Right kidney (tissue), 1 donor: Measurements from ENCODE around the gene CNGA1.
"Not testable (repeated sequence)": the region's sequence is repeated elsewhere in the genome, so short reads cannot be mapped to it uniquely, and the experiment has no call there.

Source experiments
- DNase-seq: peaks from one replicate; pipeline ENCODE4 v3.0.0-alpha.2; 2016

Gene CNGA1

GRCh38 chr4:48030470-48030869 is 14.0 kb upstream of the CNGA1 start:
- DNase-seq: no peak

GRCh38 chr4:48028696-48029095 is 12.2 kb upstream of the CNGA1 start:
- DNase-seq: no peak

GRCh38 chr4:48027653-48028052 is 11.2 kb upstream of the CNGA1 start:
- DNase-seq: no peak

GRCh38 chr4:48025005-48025404 is 8.5 kb upstream of the CNGA1 start:
- DNase-seq: no peak

- DNase-seq: no peak
These were observed 8.0 kb upstream of the CNGA1 start for GRCh38 chr4:48024522-48024921.

- DNase-seq: no peak
These were observed 5.8 kb upstream of the CNGA1 start for GRCh38 chr4:48022192-48022799.

- no peak for DNase-seq
These were observed 4.6 kb upstream of the CNGA1 start for GRCh38 chr4:48021100-48021499.

- DNase-seq: no peak
These were observed 1.6 kb upstream of the CNGA1 start for GRCh38 chr4:48018112-48018511.

GRCh38 chr4:48017108-48017571 is 659 bp upstream of the CNGA1 start:
- no peak for DNase-seq

GRCh38 chr4:48015678-48016077 is 803 bp downstream of the CNGA1 start:
- DNase-seq: no peak

- DNase-seq: no peak
These were observed 1.3 kb downstream of the CNGA1 start for GRCh38 chr4:48015216-48015615.

- no peak for DNase-seq
These were observed 3.7 kb downstream of the CNGA1 start for GRCh38 chr4:48012824-48013223.

GRCh38 chr4:48011722-48012121 is 4.8 kb downstream of the CNGA1 start:
- no peak for DNase-seq

GRCh38 chr4:48010906-48011305 is 5.6 kb downstream of the CNGA1 start:
- not testable (repeated sequence) for DNase-seq

- no peak for DNase-seq
These were observed 8.4 kb downstream of the CNGA1 start for GRCh38 chr4:48008021-48008596.

- no peak for DNase-seq
These were observed 10.7 kb downstream of the CNGA1 start for GRCh38 chr4:48005781-48006180.

GRCh38 chr4:48003568-48003967 is 12.9 kb downstream of the CNGA1 start:
- DNase-seq: not testable (repeated sequence)

GRCh38 chr4:48002267-48002666 is 14.2 kb downstream of the CNGA1 start:
- no peak for DNase-seq

- DNase-seq: no peak
These were observed 20.5 kb downstream of the CNGA1 start for GRCh38 chr4:47996021-47996420.

GRCh38 chr4:47992475-47992874 is 24.0 kb downstream of the CNGA1 start:
- DNase-seq: not testable (repeated sequence)

GRCh38 chr4:47990145-47990544 is 26.3 kb downstream of the CNGA1 start:
- DNase-seq: no peak

GRCh38 chr4:47974566-47974965 is 41.9 kb downstream of the CNGA1 start:
- DNase-seq: no peak

- DNase-seq: no peak
These were observed 43.8 kb downstream of the CNGA1 start for GRCh38 chr4:47972721-47973120.

GRCh38 chr4:47972181-47972580 is 44.3 kb downstream of the CNGA1 start:
- no peak for DNase-seq

GRCh38 chr4:47968847-47969246 is 47.6 kb downstream of the CNGA1 start:
- DNase-seq: no peak
